Loucy (cell line): ENCODE measurements around the gene FLT3LG.
A peak's percentile ranks its signal among the peaks of the same experiment; 100 is the strongest.
"Not testable (repeated sequence)": the region's sequence is repeated elsewhere in the genome, so short reads cannot be mapped to it uniquely, and the experiment has no call there.

Source experiments
- H2AFZ ChIP-seq: fragments of 200-600 bp; sonication (generic); 2 replicates; pipeline ENCODE4 v1.6.0; 2016; ENCODE audit warnings: antibody characterized with exemption, mild to moderate bottlenecking, low read length, moderate library complexity
- H3F3A ChIP-seq: fragments of 200-600 bp; 2 replicates; pipeline ENCODE4 v1.6.0; 2016; ENCODE audit warnings: antibody characterized with exemption, low read depth, mild to moderate bottlenecking
- H3K27me3 ChIP-seq: fragments of 200-600 bp; sonication (generic); 2 replicates; pipeline ENCODE4 v1.6.1; 2014; ENCODE audit warnings: low read length, mild to moderate bottlenecking; ENCODE audit not compliant: insufficient read depth, poor library complexity, severe bottlenecking
- H3K36me3 ChIP-seq: fragments of 200-600 bp; sonication (generic); 2 replicates; pipeline ENCODE4 v1.6.1; 2016; ENCODE audit warnings: low read length; ENCODE audit not compliant: insufficient read depth
- H3K4me1 ChIP-seq: fragments of 200-600 bp; sonication (generic); 2 replicates; pipeline ENCODE4 v1.5.1; 2014; ENCODE audit warnings: low read length, mild to moderate bottlenecking; ENCODE audit not compliant: insufficient read depth, poor library complexity, severe bottlenecking
- H3K4me2 ChIP-seq: fragments of 200-600 bp; sonication (generic); 2 replicates; pipeline ENCODE4 v1.6.0; 2014; ENCODE audit warnings: antibody characterized with exemption, low read length, low read depth, mild to moderate bottlenecking; ENCODE audit not compliant: poor library complexity, severe bottlenecking
- H3K4me3 ChIP-seq: fragments of 200-600 bp; sonication (generic); 2 replicates; pipeline ENCODE4 v1.5.1; 2014; ENCODE audit warnings: low read length, mild to moderate bottlenecking, mixed read lengths; ENCODE audit not compliant: poor library complexity, severe bottlenecking
- H3K79me2 ChIP-seq: fragments of 200-600 bp; sonication (generic); 2 replicates; pipeline ENCODE4 v1.6.1; 2014; ENCODE audit warnings: low read length; ENCODE audit not compliant: insufficient read depth
- H3K9ac ChIP-seq: fragments of 200-600 bp; sonication (generic); 2 replicates; pipeline ENCODE4 v1.6.0; 2014; ENCODE audit warnings: mild to moderate bottlenecking, low read depth, low read length, moderate library complexity; ENCODE audit not compliant: poor library complexity, severe bottlenecking
- H3K9me2 ChIP-seq: fragments of 200-600 bp; sonication (generic); replicated peaks from 2 replicates; pipeline ENCODE4 v1.6.1; 2016; ENCODE audit warnings: low read depth, low read length, mixed read lengths
- H3K9me3 ChIP-seq: fragments of 200-600 bp; sonication (generic); 2 replicates; pipeline ENCODE4 v1.6.1; 2014; ENCODE audit warnings: mild to moderate bottlenecking, antibody characterized with exemption, low read length, low read depth; ENCODE audit not compliant: insufficient read depth
- H4K20me1 ChIP-seq: fragments of 200-600 bp; sonication (generic); 2 replicates; pipeline ENCODE4 v1.6.0; 2014; ENCODE audit warnings: antibody characterized with exemption, low read length, mild to moderate bottlenecking; ENCODE audit not compliant: insufficient read depth, poor library complexity, severe bottlenecking
- EZH2phosphoT487 ChIP-seq: fragments of 200-600 bp; IDR thresholded peaks from 2 replicates; pipeline ENCODE4 v1.6.1; 2018; ENCODE audit warnings: antibody characterized with exemption, mild to moderate bottlenecking, moderate library complexity, borderline replicate concordance
- TF ChIP-seq, protein P1 (sequence below): fragments of 200-600 bp; sonication (generic); conservative IDR thresholded peaks from 2 replicates; pipeline ENCODE4 v1.5.1; 2014; ENCODE audit warnings: mild to moderate bottlenecking, antibody characterized with exemption, low read length

FLT3LG gene

DNA sequence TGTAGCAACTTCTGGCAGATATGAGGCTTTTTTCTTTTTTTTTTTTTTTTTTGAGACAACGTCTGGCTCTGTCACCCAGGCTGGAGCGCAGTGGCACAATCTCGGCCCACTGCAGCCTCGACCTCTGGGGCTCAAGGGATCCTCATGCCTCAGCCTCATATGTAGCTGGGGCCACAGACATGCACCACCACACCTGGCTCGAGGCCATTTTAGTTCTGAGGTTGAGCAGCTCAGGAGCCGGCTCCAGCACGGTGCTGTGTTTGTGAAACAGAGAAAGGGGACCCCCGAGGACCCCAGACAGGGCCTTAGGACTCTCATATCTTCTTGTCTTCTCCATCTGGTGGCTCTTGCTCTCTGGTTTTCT is 3.4 kb upstream of the FLT3LG start:
- Histone ChIP-seq H3F3A (peaks cover 19% of the 10 kb centered on the region), H3K79me2 (no peaks in the 10 kb centered on the region), H3K27me3 (no peaks in the 10 kb centered on the region), H3K36me3 (no peaks in the 10 kb centered on the region), H2AFZ (no peak overlapping the region), H3K9me2 (no peaks in the 10 kb centered on the region), H3K4me1 (peaks cover 54% of the 10 kb centered on the region), H3K4me2 (peak overlapping the region; percentile 68), H3K9me3 (no peaks in the 10 kb centered on the region), H4K20me1 (no peaks in the 10 kb centered on the region), H3K9ac (peak overlapping the region; percentile 60), H3K4me3 (peak overlapping the region; percentile 39)
- no peak for TF ChIP-seq EZH2phosphoT487
- TF ChIP-seq, protein P1, sequence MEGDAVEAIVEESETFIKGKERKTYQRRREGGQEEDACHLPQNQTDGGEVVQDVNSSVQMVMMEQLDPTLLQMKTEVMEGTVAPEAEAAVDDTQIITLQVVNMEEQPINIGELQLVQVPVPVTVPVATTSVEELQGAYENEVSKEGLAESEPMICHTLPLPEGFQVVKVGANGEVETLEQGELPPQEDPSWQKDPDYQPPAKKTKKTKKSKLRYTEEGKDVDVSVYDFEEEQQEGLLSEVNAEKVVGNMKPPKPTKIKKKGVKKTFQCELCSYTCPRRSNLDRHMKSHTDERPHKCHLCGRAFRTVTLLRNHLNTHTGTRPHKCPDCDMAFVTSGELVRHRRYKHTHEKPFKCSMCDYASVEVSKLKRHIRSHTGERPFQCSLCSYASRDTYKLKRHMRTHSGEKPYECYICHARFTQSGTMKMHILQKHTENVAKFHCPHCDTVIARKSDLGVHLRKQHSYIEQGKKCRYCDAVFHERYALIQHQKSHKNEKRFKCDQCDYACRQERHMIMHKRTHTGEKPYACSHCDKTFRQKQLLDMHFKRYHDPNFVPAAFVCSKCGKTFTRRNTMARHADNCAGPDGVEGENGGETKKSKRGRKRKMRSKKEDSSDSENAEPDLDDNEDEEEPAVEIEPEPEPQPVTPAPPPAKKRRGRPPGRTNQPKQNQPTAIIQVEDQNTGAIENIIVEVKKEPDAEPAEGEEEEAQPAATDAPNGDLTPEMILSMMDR = no peak

DNA sequence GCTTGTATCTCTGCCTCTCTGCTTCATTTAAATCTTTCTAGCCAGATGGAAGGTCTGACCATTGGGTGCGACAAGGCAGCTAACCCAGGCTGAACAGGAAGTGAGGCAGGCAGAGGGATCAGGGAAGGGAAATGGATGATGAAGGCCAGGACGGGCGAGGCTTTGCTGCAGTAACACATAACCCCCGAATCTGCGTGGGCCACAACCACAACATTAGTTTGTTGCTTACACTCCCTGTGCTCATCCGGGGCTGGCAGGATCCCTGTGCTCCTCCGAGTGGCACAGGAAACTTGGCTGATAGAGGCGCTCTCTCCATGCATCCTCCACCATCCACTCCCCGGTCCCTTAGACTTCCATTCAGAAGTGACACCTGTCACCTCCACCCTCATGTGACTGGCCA is 1.1 kb upstream of the FLT3LG start:
- Histone ChIP-seq H3K79me2 (no peaks in the 10 kb centered on the region), H3K4me1 (peaks cover 59% of the 10 kb centered on the region), H3F3A (peaks cover 21% of the 10 kb centered on the region), H3K4me3 (no peak overlapping the region), H2AFZ (no peak overlapping the region), H3K9me2 (no peaks in the 10 kb centered on the region), H3K9ac (peak overlapping the region; percentile 85), H3K27me3 (no peaks in the 10 kb centered on the region), H3K9me3 (no peaks in the 10 kb centered on the region), H4K20me1 (no peaks in the 10 kb centered on the region), H3K4me2 (peak overlapping the region; percentile 100), H3K36me3 (no peaks in the 10 kb centered on the region)
- TF ChIP-seq, protein P1 = no peak
- TF ChIP-seq EZH2phosphoT487 = no peak

DNA sequence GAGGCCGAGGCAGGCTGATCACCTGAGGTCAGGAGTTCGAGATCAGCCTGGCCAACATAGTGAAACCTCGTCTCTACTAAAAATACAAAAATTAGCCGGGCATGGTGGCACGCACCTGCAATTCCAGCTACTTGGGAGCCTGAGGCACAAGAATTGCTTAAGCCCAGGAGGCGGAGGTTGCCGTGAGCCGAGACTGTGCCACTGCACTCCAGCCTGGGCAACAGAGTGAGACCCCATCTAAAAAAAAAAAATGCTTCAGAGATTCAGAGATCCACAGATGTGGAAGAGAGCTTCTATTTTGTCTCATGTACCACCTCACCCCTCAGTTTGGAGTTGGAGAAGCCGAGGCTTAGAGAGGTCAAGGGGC is 531 bp upstream of the FLT3LG start:
- peak overlapping the region; percentile 85 for H3K9ac ChIP-seq
- peaks cover 53% of the 10 kb centered on the region for H3K4me1 ChIP-seq
- peaks cover 20% of the 10 kb centered on the region for H3F3A ChIP-seq
- not testable (repeated sequence) for H4K20me1 ChIP-seq, H3K27me3 ChIP-seq, H3K79me2 ChIP-seq, H3K9me2 ChIP-seq, H3K36me3 ChIP-seq, H3K9me3 ChIP-seq
- peak overlapping the region; percentile 90 for H3K4me3 ChIP-seq
- peak overlapping the region; percentile 82 for H2AFZ ChIP-seq
- H3K4me2 ChIP-seq = peak overlapping the region; percentile 100

DNA sequence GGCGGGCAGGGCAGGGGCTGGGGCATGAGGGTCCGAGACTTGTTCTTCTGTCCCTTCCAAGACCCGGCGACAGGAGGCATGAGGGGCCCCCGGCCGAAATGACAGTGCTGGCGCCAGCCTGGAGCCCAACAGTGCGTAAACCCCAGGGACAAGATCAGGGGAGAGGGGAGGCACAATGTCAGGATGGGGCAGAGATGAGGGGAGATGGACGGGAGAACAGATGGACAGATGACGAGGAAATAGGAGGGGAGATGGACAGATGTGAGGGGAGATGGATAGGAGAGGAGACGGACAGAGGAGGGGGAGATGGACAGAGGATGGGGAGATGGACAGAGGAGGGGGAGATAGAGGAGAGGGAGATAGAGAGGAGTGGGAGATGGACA is 518 bp downstream of the FLT3LG start:
- Histone ChIP-seq H4K20me1 (no peaks in the 10 kb centered on the region), H3K27me3 (no peaks in the 10 kb centered on the region), H3K79me2 (no peaks in the 10 kb centered on the region), H3K36me3 (no peaks in the 10 kb centered on the region), H3K9me3 (no peaks in the 10 kb centered on the region), H3K9me2 (no peaks in the 10 kb centered on the region), H3K4me3 (peak overlapping the region; percentile 90), H2AFZ (no peak overlapping the region), H3K4me2 (peak overlapping the region; percentile 100), H3F3A (peaks cover 15% of the 10 kb centered on the region), H3K4me1 (peaks cover 48% of the 10 kb centered on the region), H3K9ac (peak overlapping the region; percentile 85)
- TF ChIP-seq, protein P1 = no peak
- TF ChIP-seq EZH2phosphoT487 = no peak
